Activated naive CD4-positive, alpha-beta T cell treated with anti-CD3 and anti-CD28 coated beads, Interleukin-2, amount 50 U/mL, for 72 hours (primary cell): Measurements from ENCODE around the gene ACE2. TPM values are rescaled to one million over a fixed set of nuclear protein-coding genes. Genes with fewer than 3 reads are reported as not detected.
A peak's percentile ranks its signal among the peaks of the same experiment; 100 is the strongest.
"Not testable (repeated sequence)": the region's sequence is repeated elsewhere in the genome, so short reads cannot be mapped to it uniquely, and the experiment has no call there.

ENCODE experiments used
- ATAC-seq, 2 donors: fragments of 150-1000 bp; cut with Tn5 transposase; 2 replicates each; pipeline ENCODE4 v1.10.0; 2021; ENCODE audit warnings: mild to moderate bottlenecking in 2 of 2, moderate library complexity in 2 of 2
- DNase-seq, 2 donors: peaks; one replicate each; pipeline ENCODE4 v3.0.0; 2021 to 2022; ENCODE audit warnings: low spot score in 2 of 2
- H3K27ac Mint-ChIP-seq, 2 donors: one replicate each; pipeline ENCODE4 v1.8.0; 2022; ENCODE audit warnings: mild to moderate bottlenecking in 2 of 2, mixed read lengths in 2 of 2
- H3K36me3 Mint-ChIP-seq, 2 donors: one replicate each; pipeline ENCODE4 v1.8.0; 2022; ENCODE audit warnings: mixed read lengths in 2 of 2
- H3K9me3 Mint-ChIP-seq, 2 donors: one replicate each; pipeline ENCODE4 v1.8.0; 2022; ENCODE audit warnings: mixed read lengths in 2 of 2
- total RNA-seq, 2 donors: library from RNA; stranded (reverse); gene quantifications; one replicate each; pipeline ENCODE4 v1.2.3, GENCODE V29; 2022

The ACE2 gene
- total RNA-seq, result under 1 TPM in 1 of 2 donors, not detected in 1; 0.20 TPM

DNA sequence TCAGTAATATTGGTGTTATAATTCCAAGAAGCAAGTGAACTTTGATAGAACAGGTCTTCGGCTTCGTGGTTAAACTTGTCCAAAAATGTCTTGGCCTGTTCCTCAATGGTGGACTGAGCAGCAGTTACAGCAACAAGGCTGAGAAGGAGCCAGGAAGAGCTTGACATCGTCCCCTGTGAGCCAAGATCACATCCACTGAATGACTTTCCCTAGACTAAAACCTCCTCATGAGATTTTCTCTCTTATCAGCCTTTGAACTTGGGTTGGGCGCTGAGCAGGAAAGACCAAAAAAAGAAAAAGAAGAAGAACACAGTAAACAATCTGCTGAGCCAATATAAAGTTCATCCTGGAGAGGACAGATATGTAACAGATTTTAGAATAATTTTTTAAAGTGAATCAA is at the start of gene ACE2:
ACE2 (minus strand) TSS at position 216 of the 400 bp plus-strand sequence; CDS start at position 167, 49 bp downstream.
- Mint-ChIP-seq H3K27ac (no peak within 1 kb of the TSS), H3K36me3 (no peaks in the 10 kb centered on the region), H3K9me3 (no peaks in the 10 kb centered on the region)
- DNase-seq (no peak), ATAC-seq (no peak)

DNA sequence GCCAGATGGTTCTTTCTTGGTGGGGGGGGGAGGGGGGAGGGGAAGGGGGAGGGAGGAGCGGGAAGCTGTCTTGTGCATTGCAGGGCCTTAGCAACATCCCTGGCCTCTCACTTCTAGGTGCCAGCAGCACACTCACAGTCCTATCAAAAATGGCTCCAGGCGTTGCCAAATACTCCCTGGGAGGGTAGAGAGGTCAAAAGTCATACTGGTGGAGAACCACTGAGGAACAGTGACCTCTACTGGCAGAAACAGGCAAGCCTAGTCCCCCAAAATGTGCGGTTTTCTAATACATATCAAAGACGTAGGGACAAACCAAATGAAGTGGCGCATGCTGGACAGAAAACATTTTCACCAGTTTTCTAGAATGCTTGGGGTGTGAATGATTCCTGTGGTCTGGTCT is 46.8 kb upstream of the ACE2 start:
- not testable (repeated sequence) for DNase-seq, H3K9me3 Mint-ChIP-seq, H3K36me3 Mint-ChIP-seq, H3K27ac Mint-ChIP-seq
- ATAC-seq, result peak in 1 of 2 donors; percentile 40

DNA sequence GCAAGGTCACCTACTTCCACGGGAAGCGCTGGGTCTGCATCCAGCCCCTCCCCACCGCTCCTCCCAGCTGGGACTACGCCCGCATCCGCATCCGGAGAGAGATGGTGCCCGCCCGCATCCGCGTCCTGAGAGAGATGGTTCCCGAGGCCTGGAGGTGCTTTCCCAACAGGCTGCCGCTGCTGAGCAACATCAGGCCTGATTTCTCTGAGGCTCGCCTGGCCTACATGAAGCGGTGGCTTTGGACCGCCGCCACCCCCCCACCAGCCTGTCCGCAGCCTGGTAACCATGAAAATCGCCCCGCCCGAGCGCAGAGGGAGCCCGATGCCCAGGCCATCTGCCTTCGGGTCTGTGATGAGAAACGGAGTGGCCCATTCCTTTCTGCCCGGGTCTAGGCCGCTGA is 45.8 kb upstream of the ACE2 start:
- Mint-ChIP-seq H3K9me3 (no peaks in the 10 kb centered on the region), H3K36me3 (no peaks in the 10 kb centered on the region), H3K27ac (no peak overlapping the region)
- ATAC-seq (no peak), DNase-seq (no peak)

DNA sequence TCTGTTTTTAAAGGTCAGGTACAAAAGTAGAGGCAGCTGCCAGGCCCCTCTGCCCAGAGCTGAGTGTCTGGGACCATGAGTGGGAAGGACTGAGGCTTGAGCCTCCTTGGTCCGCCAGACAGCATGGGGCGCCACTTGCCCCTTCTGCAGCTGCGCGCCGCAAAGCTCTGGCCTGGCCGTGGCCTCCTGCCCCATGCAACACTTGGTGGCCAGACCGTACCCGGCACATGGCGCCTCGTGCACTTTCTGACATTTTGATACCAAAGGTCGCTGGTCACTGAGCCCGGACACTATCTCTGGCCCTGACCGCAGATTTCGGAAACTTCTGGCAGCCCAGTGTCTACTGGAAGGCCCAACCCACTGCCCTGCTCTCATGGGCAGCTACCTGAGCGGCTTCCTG is 45.3 kb upstream of the ACE2 start:
- no peak for DNase-seq
- no peak for ATAC-seq
- Mint-ChIP-seq H3K27ac (no peak overlapping the region), H3K36me3 (no peaks in the 10 kb centered on the region), H3K9me3 (no peaks in the 10 kb centered on the region)

DNA sequence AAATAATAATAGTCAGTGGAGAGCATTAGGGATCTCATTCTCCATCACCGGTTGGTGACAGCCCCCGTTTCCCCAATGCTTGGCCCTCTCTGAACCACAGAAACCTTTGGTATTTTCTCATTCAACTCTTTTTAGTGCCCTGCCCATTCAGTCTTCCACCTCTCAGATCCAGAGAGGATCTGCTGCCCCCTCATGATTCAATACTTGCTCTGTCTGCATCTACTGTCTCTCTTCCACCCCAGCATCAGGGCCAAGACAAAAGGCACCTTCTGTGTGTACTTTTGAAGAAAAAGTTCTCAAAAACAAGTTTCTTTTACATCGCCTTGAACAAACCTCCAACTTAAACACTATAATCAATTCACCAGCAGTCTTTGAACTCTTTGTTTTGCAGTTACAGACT is 44.5 kb upstream of the ACE2 start:
- Mint-ChIP-seq H3K36me3 (no peaks in the 10 kb centered on the region), H3K27ac (no peak overlapping the region), H3K9me3 (no peaks in the 10 kb centered on the region)
- peak in 1 of 2 donors; percentile 7 for ATAC-seq
- DNase-seq, result no peak

DNA sequence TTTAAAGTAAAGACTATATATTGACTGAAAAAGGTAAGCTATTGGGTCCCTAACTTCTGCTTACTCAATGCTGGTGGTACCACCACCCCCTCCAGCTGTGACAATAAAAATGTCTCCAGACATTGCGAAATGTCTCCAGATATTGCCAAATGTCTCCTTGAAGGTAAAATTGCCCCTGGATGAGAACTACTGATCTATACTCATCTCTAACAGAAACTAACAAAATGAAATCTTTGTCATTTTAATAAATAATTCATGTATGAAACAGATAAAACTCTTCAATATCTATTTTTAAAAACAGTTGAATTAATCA is 43.8 kb upstream of the ACE2 start:
- Mint-ChIP-seq H3K27ac (no peak overlapping the region), H3K9me3 (no peaks in the 10 kb centered on the region), H3K36me3 (no peaks in the 10 kb centered on the region)
- DNase-seq (no peak), ATAC-seq (no peak)

DNA sequence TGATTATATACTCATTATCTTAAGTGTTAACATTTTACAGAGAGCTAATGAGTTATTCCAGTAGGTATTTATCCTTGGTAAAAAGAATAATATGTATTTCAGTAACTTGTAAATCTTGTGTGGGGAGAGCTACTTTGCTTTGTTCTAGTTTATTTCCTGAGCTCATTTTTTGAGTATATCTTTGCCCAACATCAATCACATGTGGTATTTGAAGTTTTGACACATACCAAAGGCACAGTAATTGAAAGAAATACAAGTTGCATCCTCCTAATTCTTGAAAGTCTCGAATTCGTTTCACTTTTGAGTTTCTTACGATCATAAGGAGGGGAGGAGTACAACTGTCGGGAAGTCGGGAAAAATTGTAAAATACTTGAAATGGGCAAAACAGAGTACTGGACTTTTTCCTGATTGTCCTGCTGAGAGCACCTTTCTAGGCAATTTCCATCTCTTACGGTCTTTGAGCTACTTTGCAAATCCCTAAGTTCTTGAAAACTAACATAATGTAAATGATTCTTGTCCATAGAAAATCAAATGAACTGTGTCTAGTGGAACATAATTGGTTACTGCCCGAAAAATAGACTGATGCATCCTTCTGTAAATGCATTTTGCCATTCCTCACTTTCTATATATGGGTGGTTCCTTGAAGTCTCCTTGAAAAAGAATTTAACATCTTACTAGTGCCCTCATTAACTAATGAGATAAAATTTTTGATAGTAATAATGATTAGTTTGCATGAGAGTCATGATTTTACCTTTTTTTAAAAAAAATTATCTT is 43.2 kb upstream of the ACE2 start:
- Mint-ChIP-seq H3K36me3 (no peaks in the 10 kb centered on the region), H3K27ac (no peak overlapping the region), H3K9me3 (no peaks in the 10 kb centered on the region)
- ATAC-seq, result no peak
- DNase-seq, result no peak

DNA sequence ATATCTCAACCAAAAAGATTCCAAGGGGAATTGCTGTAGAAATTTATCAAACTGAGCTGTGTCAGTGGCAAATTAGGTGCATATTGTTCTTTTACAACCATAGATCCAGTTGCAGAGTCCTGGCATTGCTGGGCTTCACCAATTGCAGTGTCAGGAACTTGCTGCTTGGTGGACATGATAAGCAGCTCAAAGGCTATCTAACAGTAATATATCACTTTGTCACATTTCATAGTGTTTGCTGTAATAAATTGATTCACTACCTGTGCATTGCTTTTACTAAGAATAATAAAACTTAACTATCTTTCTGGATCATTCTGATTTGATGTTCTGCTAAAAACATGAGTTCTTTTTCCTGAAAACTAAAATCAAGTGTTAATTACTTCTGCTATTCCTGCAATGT is 30.9 kb upstream of the ACE2 start:
- ATAC-seq, result no peak
- H3K27ac Mint-ChIP-seq, result no peak overlapping the region

DNA sequence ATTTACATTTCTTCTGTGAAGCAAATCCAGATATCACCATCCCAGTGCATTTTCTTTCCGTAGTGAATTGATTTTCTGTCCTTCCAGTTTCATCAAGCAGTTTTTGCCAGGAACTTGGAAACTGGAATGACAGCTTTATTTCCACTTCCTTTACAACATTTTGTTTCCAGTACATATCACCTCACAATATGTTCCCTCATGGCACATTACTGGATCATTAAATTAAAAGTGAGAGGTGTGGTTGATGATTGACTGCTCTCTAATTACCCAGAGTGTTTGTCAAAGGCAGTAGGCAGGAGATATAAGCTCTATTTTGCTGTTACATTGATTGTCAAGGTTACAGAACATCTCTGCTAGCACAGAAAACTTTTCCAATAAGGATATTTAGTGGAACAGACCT is 22.3 kb upstream of the ACE2 start:
- no peak for ATAC-seq
- no peaks in the 10 kb centered on the region for H3K36me3 Mint-ChIP-seq
- no peaks in the 10 kb centered on the region for H3K9me3 Mint-ChIP-seq
- no peak for DNase-seq
- no peak overlapping the region for H3K27ac Mint-ChIP-seq

More for the DNA sequence above, 30.9 kb upstream of the ACE2 start:
- Mint-ChIP-seq H3K36me3 (no peaks in the 10 kb centered on the region), H3K9me3 (no peaks in the 10 kb centered on the region)
- DNase-seq, result no peak

DNA sequence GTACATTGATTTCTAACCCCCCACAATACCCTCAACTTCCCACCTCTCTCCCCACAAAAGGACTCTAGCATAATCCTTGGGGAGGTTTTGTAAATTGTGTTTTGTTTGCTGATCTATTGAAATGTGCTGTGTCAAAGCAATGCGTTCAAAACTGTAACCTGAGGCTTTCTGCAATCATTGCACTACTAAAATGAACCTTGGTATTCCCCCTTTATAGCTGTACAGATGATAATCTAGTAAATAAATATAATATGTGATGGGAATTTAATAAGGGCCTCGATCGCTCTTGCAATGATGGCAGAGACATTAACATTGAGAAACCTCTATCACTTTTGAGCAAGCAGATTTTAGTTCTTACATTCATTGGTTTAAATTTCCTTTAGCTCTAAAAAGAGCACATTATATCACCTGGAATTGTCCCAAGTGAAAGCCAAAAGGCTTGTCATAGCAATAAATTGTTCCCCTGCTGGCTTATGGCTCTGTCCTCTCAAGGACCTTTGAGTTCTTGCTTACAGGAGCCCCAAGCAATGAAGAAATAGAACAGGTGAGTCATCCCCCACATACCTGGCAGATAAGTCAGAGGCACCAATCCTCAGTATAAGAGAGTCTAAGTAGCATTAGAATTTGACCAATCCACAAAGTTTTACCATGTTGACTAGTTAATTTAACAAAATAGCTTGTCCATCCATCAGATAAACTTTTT is 18.4 kb upstream of the ACE2 start:
- Mint-ChIP-seq H3K27ac (no peak overlapping the region), H3K9me3 (no peaks in the 10 kb centered on the region), H3K36me3 (no peaks in the 10 kb centered on the region)
- DNase-seq (no peak), ATAC-seq (no peak)

DNA sequence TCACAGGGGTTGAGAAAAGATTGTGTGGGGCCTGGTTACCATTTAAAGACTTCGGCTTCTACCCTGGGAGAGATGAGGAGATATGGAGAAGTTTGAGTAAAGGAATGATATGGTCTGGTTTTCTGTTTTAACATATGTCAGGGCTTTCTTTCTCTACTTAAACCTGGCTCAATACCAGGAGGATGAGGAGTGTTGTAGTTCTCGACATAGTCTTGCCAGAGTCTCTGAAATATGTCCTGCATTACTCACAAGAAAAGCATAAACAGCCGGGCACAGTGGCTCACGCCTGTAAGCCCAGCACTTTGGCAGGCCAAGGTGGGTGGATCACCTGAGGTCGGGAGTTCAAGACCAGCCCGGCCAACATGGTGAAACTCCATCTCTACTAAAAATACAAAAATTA is 16.4 kb upstream of the ACE2 start:
- Mint-ChIP-seq H3K9me3 (no peaks in the 10 kb centered on the region), H3K36me3 (no peaks in the 10 kb centered on the region), H3K27ac (no peak overlapping the region)
- DNase-seq (no peak), ATAC-seq (no peak)

DNA sequence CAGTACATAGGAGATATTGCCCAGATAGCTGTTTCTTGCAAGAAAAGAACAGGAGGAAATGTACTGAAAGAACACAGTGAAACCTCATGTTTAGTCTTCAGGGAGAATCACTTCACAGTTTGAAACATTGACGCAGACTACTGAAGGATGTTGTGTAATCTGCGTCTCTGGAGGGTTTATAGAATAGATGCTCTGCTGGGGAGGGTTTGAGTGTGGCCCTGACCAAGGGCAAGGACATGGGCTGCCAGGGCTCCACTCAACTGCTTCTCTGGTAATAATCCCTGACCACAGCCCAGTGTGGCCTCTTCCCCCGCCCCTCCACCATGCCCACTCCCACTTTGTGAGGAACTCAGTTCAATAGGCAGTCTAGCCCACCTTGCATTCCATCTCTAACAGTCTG is 15.8 kb upstream of the ACE2 start:
- ATAC-seq (no peak), DNase-seq (no peak)
- H3K27ac Mint-ChIP-seq, result no peak overlapping the region
- no peaks in the 10 kb centered on the region for H3K36me3 Mint-ChIP-seq
- no peaks in the 10 kb centered on the region for H3K9me3 Mint-ChIP-seq

DNA sequence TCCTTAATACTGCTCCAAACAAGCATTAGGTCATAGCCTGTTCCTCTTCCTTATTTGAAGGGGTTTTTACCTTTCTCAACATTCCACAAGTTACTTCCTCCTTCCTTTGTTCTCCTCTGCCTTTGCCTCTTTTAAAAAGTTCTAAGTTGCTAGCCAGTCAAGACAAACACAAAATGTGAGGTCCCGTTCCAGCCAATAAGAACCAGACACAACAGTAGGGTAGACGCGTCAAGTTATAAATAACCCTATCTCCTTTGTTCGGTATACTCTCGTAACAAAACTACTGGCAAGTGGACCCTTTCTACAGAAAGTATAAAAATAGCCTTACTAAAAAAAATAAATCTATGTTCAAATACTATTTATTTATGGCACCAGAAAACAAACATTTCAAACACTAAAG is 6.3 kb upstream of the ACE2 start:
- H3K9me3 Mint-ChIP-seq, result no peaks in the 10 kb centered on the region
- DNase-seq (no peak), ATAC-seq (no peak)
- H3K36me3 Mint-ChIP-seq, result no peaks in the 10 kb centered on the region
- no peak overlapping the region for H3K27ac Mint-ChIP-seq

DNA sequence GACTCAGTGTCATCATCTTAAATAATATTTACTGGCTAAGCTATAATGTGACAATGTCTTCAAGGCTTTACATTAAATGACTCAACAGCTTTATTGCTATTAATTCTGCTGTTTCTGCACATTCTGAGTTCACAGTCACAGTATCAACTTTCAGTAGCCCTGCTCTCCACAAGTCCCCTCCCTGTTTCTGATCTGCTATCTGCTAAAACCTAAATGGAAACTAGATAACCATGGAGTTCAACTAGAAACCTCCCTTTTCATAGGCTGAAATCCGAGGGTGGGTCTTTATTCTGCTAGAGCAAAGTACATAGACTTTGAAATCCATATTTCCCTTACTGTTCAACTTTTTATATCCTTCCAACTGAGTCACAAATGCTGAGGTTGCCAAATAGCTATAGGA is 5.4 kb upstream of the ACE2 start:
- no peaks in the 10 kb centered on the region for H3K36me3 Mint-ChIP-seq
- ATAC-seq (no peak), DNase-seq (no peak)
- no peak overlapping the region for H3K27ac Mint-ChIP-seq
- no peaks in the 10 kb centered on the region for H3K9me3 Mint-ChIP-seq

DNA sequence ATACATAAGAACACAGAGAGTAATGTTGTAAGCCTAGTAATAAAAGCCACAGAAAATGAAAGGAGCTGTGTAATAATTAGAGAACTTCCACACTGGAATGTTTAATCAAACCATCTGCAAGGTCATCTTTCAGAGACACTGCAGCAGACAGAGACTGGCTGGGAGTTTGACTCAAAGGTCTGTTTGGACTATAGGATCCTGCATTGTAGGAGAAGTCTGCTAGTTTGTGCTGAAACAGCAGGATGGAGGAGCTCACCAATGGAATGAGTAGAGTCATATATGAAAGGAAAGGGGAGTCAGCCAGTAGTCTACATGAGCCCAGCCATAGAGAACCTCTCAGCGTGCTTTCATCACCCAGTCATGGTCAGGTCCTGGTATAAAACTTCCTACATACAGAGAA is 4.5 kb upstream of the ACE2 start:
- Mint-ChIP-seq H3K9me3 (no peaks in the 10 kb centered on the region), H3K27ac (no peak overlapping the region), H3K36me3 (no peaks in the 10 kb centered on the region)
- ATAC-seq (no peak), DNase-seq (no peak)

DNA sequence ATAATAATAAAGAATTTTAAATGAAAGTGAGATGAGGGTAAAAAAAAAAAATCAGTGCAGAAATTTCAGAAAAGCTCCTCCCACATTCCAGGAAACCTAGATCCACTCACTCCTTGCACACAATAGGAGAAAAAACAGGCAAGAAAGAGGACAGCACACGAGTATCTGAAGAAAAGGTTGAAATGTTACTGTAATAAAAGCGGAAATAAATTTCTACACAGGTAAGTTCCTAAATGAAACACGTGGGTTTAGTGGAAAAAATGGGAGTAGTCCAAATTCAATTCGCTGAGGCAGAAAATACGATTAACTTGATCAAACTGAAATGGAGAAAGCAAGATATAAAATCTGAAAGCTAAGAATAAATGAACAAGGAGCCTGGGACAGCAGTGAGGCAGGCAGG is 2.0 kb upstream of the ACE2 start:
- Mint-ChIP-seq H3K27ac (no peak overlapping the region), H3K9me3 (no peaks in the 10 kb centered on the region), H3K36me3 (no peaks in the 10 kb centered on the region)
- ATAC-seq, result no peak
- DNase-seq, result no peak

DNA sequence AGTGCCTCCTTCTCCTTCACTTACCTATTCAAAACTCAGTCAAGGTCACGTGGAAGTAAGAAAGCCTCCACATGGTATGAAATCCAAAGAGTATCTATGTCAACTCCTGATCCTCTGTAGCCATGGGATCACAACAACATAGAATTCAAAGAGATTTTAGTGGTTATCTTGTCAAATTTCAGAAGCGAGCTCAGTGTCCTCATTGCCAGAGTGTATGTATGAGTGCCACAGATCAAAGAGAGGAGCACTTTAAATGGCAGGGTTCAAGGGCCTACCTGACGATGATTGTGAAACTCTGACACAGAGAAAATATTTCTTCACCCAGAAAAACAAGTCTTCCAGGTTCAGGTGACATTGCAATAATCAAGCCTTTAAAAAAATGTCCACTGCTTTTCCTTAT is 1.2 kb upstream of the ACE2 start:
- DNase-seq (no peak), ATAC-seq (no peak)
- Mint-ChIP-seq H3K9me3 (no peaks in the 10 kb centered on the region), H3K27ac (no peak overlapping the region), H3K36me3 (no peaks in the 10 kb centered on the region)

DNA sequence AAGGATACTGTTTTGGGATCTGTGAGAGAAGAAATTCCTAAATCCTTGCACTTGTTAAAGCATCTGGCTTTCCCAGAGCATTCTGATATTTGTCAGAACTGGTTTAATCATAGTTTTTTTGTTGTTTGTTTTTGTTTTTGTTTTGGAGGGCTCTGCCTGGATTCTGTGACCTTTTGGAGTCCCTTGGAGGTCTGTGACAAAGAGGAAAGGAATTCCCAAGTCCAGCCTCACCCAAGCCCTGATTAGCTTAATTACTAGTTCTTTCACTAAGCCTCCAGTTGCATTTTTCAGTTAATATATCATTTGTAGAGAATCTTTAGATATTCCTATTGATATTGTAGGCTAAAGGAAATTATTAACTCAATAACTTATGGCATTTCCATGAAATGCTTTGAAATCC is 711 bp downstream of the ACE2 start:
- Mint-ChIP-seq H3K36me3 (no peaks in the 10 kb centered on the region), H3K9me3 (no peaks in the 10 kb centered on the region), H3K27ac (no peak overlapping the region)
- no peak for ATAC-seq
- DNase-seq, result no peak
